ENCODE data around the gene CAPN5.

CAPN5 gene

DNA sequence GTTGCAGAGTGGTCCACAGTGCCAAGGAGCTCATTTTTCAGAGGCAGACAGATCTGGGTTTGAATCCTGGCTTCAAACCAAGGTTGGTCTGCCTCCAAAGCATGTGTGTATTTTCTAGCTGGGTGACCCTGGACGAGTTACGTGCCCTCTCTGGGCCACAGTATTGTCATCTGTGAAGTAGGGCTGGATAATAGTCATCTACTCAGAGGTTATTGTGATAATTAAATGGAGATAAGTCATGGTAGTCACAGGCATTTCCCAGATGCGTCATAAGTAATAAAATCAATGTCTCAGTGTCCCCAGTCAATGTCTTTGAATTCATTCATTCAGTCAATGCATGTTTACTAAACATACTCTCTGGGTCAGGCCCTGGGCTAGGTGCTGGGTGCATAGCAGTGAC, 44.5 kb downstream of the CAPN5 start:
- DNase-seq (ENCODE audit: low read depth): no peak
- TF ChIP-seq POLR2A (IDR thresholded peaks at IDR 0.05; ENCODE audit: extremely low read depth, insufficient read length) (no peak), MYC (IDR thresholded peaks at IDR 0.05; ENCODE audit: low read depth, low read length) (no peak)
- TF ChIP-seq, protein P1, sequence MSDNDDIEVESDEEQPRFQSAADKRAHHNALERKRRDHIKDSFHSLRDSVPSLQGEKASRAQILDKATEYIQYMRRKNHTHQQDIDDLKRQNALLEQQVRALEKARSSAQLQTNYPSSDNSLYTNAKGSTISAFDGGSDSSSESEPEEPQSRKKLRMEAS (IDR thresholded peaks at IDR 0.05; ENCODE audit: low read depth, low read length): no peak
- TF ChIP-seq, protein P2, sequence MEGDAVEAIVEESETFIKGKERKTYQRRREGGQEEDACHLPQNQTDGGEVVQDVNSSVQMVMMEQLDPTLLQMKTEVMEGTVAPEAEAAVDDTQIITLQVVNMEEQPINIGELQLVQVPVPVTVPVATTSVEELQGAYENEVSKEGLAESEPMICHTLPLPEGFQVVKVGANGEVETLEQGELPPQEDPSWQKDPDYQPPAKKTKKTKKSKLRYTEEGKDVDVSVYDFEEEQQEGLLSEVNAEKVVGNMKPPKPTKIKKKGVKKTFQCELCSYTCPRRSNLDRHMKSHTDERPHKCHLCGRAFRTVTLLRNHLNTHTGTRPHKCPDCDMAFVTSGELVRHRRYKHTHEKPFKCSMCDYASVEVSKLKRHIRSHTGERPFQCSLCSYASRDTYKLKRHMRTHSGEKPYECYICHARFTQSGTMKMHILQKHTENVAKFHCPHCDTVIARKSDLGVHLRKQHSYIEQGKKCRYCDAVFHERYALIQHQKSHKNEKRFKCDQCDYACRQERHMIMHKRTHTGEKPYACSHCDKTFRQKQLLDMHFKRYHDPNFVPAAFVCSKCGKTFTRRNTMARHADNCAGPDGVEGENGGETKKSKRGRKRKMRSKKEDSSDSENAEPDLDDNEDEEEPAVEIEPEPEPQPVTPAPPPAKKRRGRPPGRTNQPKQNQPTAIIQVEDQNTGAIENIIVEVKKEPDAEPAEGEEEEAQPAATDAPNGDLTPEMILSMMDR (IDR thresholded peaks at IDR 0.05; ENCODE audit: low read depth, low read length): no peak
- H3K4me3 ChIP-seq (ENCODE audit: low read depth, low read length): no peak overlapping the region

DNA sequence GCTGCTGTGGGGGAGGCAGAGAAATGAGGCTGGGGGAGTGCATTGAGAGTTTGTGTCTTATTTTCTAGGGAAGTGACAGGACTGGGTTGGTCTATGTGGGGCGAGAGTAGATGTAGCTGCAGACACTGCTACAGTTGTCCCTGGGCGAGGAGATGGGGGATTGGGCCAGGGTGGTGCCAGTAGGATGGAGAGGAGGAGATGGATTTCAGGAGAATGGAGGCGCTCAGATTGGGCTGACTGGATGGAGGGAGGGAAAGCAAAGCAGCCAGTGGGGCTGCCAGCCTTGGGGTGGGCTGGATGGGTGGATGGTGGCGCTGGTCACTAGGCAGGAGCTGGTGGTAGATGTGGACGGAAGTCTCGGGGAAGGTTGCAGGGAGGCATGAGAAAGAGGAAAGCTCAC, 45.2 kb downstream of the CAPN5 start:
- H3K4me3 ChIP-seq (ENCODE audit: low read depth, low read length): no peak overlapping the region
- TF ChIP-seq, protein P2 (IDR thresholded peaks at IDR 0.05; ENCODE audit: low read depth, low read length): no peak
- TF ChIP-seq POLR2A (IDR thresholded peaks at IDR 0.05; ENCODE audit: extremely low read depth, insufficient read length): no peak
- no peak for TF ChIP-seq MYC (IDR thresholded peaks at IDR 0.05; ENCODE audit: low read depth, low read length)
- TF ChIP-seq, protein P1 (IDR thresholded peaks at IDR 0.05; ENCODE audit: low read depth, low read length): no peak
- no peak for DNase-seq (ENCODE audit: low read depth)

DNA sequence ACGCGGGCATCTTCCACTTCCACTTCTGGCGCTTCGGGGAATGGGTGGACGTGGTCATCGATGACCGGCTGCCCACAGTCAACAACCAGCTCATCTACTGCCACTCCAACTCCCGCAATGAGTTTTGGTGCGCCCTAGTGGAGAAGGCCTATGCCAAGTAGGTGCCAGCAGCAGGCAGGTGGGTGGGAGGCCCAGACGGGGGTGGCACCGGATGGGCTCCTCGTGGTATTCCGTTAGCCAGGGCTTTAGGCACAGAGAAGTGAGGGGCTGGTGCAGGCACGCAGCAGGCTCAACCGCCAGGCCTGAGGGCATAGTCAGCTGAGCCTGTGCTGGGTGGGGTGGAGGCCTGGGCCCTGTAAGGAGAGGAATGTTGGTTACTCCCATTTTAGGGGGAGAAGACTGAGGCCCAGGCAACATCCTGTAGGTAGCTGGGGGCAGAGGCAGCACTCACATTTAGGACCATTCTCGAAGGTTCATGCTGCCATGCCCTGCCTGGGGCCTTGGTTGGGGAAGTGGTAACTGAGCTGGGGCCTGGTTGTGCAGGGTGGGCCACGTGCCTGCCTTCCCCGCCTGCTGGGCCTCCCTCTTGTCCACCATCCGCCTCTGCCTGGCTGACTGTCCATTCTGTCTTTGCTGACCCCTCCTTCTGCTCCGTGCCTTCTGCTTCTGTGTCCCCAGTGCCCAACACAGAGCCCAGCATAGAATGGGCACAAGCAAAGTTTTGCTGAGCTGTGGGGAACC, 46.0 kb downstream of the CAPN5 start:
- TF ChIP-seq MYC (IDR thresholded peaks at IDR 0.05; ENCODE audit: low read depth, low read length) (no peak), POLR2A (IDR thresholded peaks at IDR 0.05; ENCODE audit: extremely low read depth, insufficient read length) (no peak)
- TF ChIP-seq, protein P1 (IDR thresholded peaks at IDR 0.05; ENCODE audit: low read depth, low read length): no peak
- TF ChIP-seq, protein P2 (IDR thresholded peaks at IDR 0.05; ENCODE audit: low read depth, low read length): no peak
- no peak overlapping the region for H3K4me3 ChIP-seq (ENCODE audit: low read depth, low read length)
- no peak for DNase-seq (ENCODE audit: low read depth)

DNA sequence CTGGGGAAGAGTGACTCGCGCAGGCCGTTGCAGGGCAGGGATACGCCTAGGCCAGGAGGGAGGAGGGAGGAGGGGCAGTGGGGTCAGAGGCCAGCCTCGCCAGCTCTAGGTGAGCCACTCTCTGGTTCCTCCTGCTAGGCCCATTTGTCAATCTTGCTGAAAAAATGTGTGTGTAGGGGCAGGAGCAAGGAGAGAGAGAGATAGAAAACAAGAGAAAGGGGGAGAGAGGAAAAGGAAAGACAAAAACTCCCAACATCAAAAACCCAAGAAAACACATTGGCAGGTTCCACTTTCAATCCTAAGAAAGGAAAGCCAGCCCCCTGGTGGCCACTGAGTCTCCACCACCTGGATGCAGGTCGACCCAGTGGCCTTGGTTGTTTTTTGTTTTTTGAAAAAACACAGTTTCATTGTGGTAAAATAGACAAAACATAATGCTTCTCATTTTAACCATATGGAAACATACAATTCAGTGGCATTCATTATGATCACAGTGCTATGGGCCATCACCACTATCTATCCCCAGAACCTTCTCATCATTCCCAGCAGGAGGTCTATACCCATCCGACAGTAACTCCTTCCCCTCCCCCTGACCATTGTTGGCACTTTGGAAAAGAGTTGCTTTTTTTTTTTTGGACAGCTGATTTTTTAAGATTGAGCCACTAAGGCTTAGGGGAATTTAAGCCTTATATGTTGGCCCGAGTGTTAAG, 46.8 kb downstream of the CAPN5 start:
- TF ChIP-seq POLR2A (IDR thresholded peaks at IDR 0.05; ENCODE audit: extremely low read depth, insufficient read length) (no peak), MYC (IDR thresholded peaks at IDR 0.05; ENCODE audit: low read depth, low read length) (no peak)
- TF ChIP-seq, protein P2 (IDR thresholded peaks at IDR 0.05; ENCODE audit: low read depth, low read length): peak; percentile 73
- TF ChIP-seq, protein P1 (IDR thresholded peaks at IDR 0.05; ENCODE audit: low read depth, low read length): no peak
- no peak overlapping the region for H3K4me3 ChIP-seq (ENCODE audit: low read depth, low read length)
- peak; percentile 38 for DNase-seq (ENCODE audit: low read depth)

DNA sequence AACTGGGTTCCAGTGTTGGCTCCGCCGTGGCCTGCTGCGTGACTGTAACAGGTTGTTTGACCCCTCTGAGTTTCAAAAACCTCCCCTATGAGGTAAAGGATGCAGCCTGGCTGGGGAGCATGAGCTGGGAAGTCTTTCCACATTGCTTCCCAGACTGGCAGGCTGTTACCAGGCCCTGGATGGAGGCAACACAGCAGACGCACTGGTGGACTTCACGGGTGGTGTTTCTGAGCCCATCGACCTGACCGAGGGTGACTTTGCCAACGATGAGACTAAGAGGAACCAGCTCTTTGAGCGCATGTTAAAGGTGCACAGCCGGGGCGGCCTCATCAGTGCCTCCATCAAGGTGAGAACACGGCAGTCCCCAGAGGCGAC, 47.3 kb downstream of the CAPN5 start:
- DNase-seq (ENCODE audit: low read depth): no peak
- TF ChIP-seq, protein P2 (IDR thresholded peaks at IDR 0.05; ENCODE audit: low read depth, low read length): no peak
- TF ChIP-seq MYC (IDR thresholded peaks at IDR 0.05; ENCODE audit: low read depth, low read length) (no peak), POLR2A (IDR thresholded peaks at IDR 0.05; ENCODE audit: extremely low read depth, insufficient read length) (no peak)
- TF ChIP-seq, protein P1 (IDR thresholded peaks at IDR 0.05; ENCODE audit: low read depth, low read length): no peak
- no peak overlapping the region for H3K4me3 ChIP-seq (ENCODE audit: low read depth, low read length)

Data from NB4 (cell line).